K562 (cell line): Measurements from ENCODE around the gene TOR1B. TPM values are rescaled to one million over a fixed set of nuclear protein-coding genes. Genes with fewer than 3 reads are reported as not detected.
A peak's percentile ranks its signal among the peaks of the same experiment; 100 is the strongest.

Source experiments
- AFF4 ChIP-seq: sonication (generic); formaldehyde crosslinking; IDR thresholded peaks from 2 replicates; pipeline ENCODE4 v1.8.0; 2023; ENCODE audit warnings: mild to moderate bottlenecking, missing genetic modification reagents
- ARID3B ChIP-seq: fragments of 250-450 bp; sonication (Bioruptor Pico); IDR thresholded peaks from 2 replicates; pipeline ENCODE4 v1.4.0; 2020; ENCODE audit warnings: borderline replicate concordance
- E4F1 ChIP-seq: fragments of 250-450 bp; sonication (Bioruptor Pico); IDR thresholded peaks from 2 replicates; pipeline ENCODE4 v1.5.0; 2021; ENCODE audit warnings: mild to moderate bottlenecking, borderline replicate concordance
- GATA2 ChIP-seq: sonication (generic); formaldehyde crosslinking; IDR thresholded peaks from 2 replicates; pipeline ENCODE4 v1.4.0; 2020; ENCODE audit warnings: mild to moderate bottlenecking, missing genetic modification reagents
- JUND ChIP-seq, 2 experiments: IDR thresholded peaks; 2 replicates in 1 of 2; 3 replicates in 1 of 2; pipeline ENCODE4 v1.6.1; 2011; ENCODE audit warnings: borderline replicate concordance in 2 of 2, low read depth in 2 of 2, low read length in 2 of 2, improper control_type of control experiment in 1 of 2, missing biosample characterization in 1 of 2, missing genetic modification characterization in 1 of 2, missing genetic modification reagents in 1 of 2
- MAFK ChIP-seq: IDR thresholded peaks from 2 replicates; pipeline ENCODE4 v1.6.1; 2011; ENCODE audit warnings: low read length, improper control_type of control experiment
- PHB2 ChIP-seq: fragments of 450-650 bp; IDR thresholded peaks from 2 replicates; pipeline ENCODE4 v1.6.1; 2017; ENCODE audit warnings: low read depth
- ZBTB9 ChIP-seq: fragments of 450-650 bp; formaldehyde crosslinking; IDR thresholded peaks from 2 replicates; pipeline ENCODE4 v1.4.0; 2020; ENCODE audit warnings: mild to moderate bottlenecking, moderate library complexity
- ZNF395 ChIP-seq: fragments of 200-800 bp; sonication (Bioruptor generic); IDR thresholded peaks from 2 replicates; pipeline ENCODE4 v1.6.1; 2017; ENCODE audit warnings: missing genetic modification characterization, missing compliant biosample characterization
- ZNF408 ChIP-seq: fragments of 250-450 bp; sonication (Bioruptor Pico); IDR thresholded peaks from 2 replicates; pipeline ENCODE4 v1.4.0; 2020; ENCODE audit warnings: low read depth, mild to moderate bottlenecking, moderate library complexity
- ZNF584 ChIP-seq: fragments of 200-800 bp; sonication (Bioruptor generic); IDR thresholded peaks from 2 replicates; pipeline ENCODE4 v1.6.1; 2016; ENCODE audit warnings: low read depth, mild to moderate bottlenecking, missing genetic modification characterization, missing compliant biosample characterization
- ZNF639 ChIP-seq, 2 experiments: fragments of 200-800 bp in 1 of 2; sonication (Bioruptor generic) in 1 of 2; sonication (generic) in 1 of 2; formaldehyde crosslinking in 1 of 2; IDR thresholded peaks in 1 of 2; conservative IDR thresholded peaks in 1 of 2; 2 replicates each; pipeline versions ENCODE4 v1.5.0 to v1.6.1; 2016 to 2020; ENCODE audit warnings: missing compliant biosample characterization in 1 of 2, missing genetic modification characterization in 1 of 2, missing genetic modification reagents in 1 of 2
- polyA plus RNA-seq, 8 experiments: library from polyadenylated mRNA; depleted of rRNA in 4 of 8; stranded (reverse) in 5 of 8; unstranded in 3 of 8; fragments of >200 nt; fragmentation: Nextera tagmentation in 2 of 8; fragmentation: Illumina TruSeq in 1 of 8; extraction: Ambion mirVana in 2 of 8; extraction: Trizol in 1 of 8; gene quantifications; 2 replicates each; pipeline versions ENCODE4 v1.2.1 to v1.2.3, GENCODE V29; 2011 to 2014; ENCODE audit warnings: inconsistent platforms in 1 of 8, missing spikeins in 1 of 8
- total RNA-seq, 7 experiments: library from RNA; depleted of rRNA in 6 of 7; stranded (reverse); fragments of >200 nt in 6 of 7; fragmentation: Illumina TruSeq in 2 of 7; extraction: Trizol in 2 of 7; gene quantifications; 2 replicates each; pipeline versions ENCODE4 v1.2.1 to v1.2.3, GENCODE V29; 2011 to 2021; ENCODE audit warnings: low replicate concordance in 1 of 7

The TOR1B gene
- total and polyA plus RNA-seq, 9 of the 15 experiments (the other 6 are each of a cell fraction or from before 2014, with no cell fraction given), result 4.2 to 36.5 (median 24.6) TPM

GRCh38 chr9:129783516-129784361 lies 19.2 kb upstream of the TOR1B start (continued):
- TF ChIP-seq ZNF584 (CRISPR knock-in tag) (no peak), ARID3B (no peak), MAFK (no peak), AFF4 (CRISPR knock-in tag) (no peak), ZNF395 (CRISPR knock-in tag) (no peak), GATA2 (CRISPR knock-in tag) (no peak), PHB2 (no peak), ZNF408 (CRISPR knock-in tag) (no peak), ZBTB9 (CRISPR knock-in tag) (no peak), E4F1 (CRISPR knock-in tag) (no peak), ZNF639 (CRISPR knock-in tag; conservative IDR thresholded peaks at IDR 0.05 in 1 of 2, IDR thresholded peaks at IDR 0.05 in 1 of 2) (no peak), JUND (IDR thresholded peaks at IDR 0.05; ENCODE audit: borderline replicate concordance, low read depth, low read length) (no peak), JUND (tag; IDR thresholded peaks at IDR 0.05; ENCODE audit: borderline replicate concordance, low read depth, low read length) (peak; percentile 18; the same call in 1 of the 3 replicates)
